ENCODE data around the gene ATG10.
"Not testable (repeated sequence)": the region's sequence is repeated elsewhere in the genome, so short reads cannot be mapped to it uniquely, and the experiment has no call there.

DNA sequence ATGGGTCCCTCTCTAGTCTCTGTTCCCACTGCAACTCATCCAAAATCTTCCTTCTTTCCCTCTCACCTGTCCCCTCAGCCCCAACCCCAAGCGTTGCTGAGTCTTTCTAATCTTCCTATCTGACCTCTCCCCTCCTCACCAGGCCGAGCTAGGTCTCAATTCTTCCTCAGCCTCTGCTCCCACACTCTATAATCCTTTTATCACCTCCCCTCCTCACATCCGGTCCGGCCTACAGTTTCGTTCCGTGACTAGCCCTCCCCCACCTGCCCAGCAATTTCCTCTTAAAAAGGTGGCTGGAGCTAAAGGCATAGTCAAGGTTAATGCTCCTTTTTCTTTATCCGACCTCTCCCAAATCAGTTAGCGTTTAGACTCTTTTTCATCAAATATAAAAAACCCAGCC is 17.0 kb upstream of the ATG10 start:
- TF ChIP-seq, protein P1, sequence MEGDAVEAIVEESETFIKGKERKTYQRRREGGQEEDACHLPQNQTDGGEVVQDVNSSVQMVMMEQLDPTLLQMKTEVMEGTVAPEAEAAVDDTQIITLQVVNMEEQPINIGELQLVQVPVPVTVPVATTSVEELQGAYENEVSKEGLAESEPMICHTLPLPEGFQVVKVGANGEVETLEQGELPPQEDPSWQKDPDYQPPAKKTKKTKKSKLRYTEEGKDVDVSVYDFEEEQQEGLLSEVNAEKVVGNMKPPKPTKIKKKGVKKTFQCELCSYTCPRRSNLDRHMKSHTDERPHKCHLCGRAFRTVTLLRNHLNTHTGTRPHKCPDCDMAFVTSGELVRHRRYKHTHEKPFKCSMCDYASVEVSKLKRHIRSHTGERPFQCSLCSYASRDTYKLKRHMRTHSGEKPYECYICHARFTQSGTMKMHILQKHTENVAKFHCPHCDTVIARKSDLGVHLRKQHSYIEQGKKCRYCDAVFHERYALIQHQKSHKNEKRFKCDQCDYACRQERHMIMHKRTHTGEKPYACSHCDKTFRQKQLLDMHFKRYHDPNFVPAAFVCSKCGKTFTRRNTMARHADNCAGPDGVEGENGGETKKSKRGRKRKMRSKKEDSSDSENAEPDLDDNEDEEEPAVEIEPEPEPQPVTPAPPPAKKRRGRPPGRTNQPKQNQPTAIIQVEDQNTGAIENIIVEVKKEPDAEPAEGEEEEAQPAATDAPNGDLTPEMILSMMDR (IDR thresholded peaks at IDR 0.05; ENCODE audit: poor library complexity, severe bottlenecking): not testable (repeated sequence)
- not testable (repeated sequence) for TF ChIP-seq EZH2 (IDR thresholded peaks at IDR 0.05; ENCODE audit: borderline replicate concordance, insufficient read depth, low read length, poor library complexity, severe bottlenecking); RAD21 (conservative IDR thresholded peaks at IDR 0.05); MXI1 (conservative IDR thresholded peaks at IDR 0.05; ENCODE audit: poor library complexity, severe bottlenecking); POLR2AphosphoS5 (IDR thresholded peaks at IDR 0.05); TAF1 (IDR thresholded peaks at IDR 0.05; ENCODE audit: low read depth); EP300 (conservative IDR thresholded peaks at IDR 0.05; ENCODE audit: poor library complexity, severe bottlenecking); SMC3 (conservative IDR thresholded peaks at IDR 0.05; ENCODE audit: poor library complexity)
- TF ChIP-seq, protein P2, sequence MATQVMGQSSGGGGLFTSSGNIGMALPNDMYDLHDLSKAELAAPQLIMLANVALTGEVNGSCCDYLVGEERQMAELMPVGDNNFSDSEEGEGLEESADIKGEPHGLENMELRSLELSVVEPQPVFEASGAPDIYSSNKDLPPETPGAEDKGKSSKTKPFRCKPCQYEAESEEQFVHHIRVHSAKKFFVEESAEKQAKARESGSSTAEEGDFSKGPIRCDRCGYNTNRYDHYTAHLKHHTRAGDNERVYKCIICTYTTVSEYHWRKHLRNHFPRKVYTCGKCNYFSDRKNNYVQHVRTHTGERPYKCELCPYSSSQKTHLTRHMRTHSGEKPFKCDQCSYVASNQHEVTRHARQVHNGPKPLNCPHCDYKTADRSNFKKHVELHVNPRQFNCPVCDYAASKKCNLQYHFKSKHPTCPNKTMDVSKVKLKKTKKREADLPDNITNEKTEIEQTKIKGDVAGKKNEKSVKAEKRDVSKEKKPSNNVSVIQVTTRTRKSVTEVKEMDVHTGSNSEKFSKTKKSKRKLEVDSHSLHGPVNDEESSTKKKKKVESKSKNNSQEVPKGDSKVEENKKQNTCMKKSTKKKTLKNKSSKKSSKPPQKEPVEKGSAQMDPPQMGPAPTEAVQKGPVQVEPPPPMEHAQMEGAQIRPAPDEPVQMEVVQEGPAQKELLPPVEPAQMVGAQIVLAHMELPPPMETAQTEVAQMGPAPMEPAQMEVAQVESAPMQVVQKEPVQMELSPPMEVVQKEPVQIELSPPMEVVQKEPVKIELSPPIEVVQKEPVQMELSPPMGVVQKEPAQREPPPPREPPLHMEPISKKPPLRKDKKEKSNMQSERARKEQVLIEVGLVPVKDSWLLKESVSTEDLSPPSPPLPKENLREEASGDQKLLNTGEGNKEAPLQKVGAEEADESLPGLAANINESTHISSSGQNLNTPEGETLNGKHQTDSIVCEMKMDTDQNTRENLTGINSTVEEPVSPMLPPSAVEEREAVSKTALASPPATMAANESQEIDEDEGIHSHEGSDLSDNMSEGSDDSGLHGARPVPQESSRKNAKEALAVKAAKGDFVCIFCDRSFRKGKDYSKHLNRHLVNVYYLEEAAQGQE (IDR thresholded peaks at IDR 0.05; ENCODE audit: borderline replicate concordance): not testable (repeated sequence)

All from neural cell (in vitro differentiated cells).